Activated T-helper 1 cell treated with anti-CD3 and anti-CD28 coated beads, Interleukin-2, amount 50 U/mL, for 16 hours (primary cell): ENCODE data around the gene DENND4B.

Experiments
- DNase-seq, 2 donors: peaks; one replicate each; pipeline ENCODE4 v3.0.0-alpha.2; 2020; ENCODE audit warnings: low read depth in 1 of 2, low spot score in 1 of 2

Gene DENND4B

GRCh38 chr1:153973071-153973470 lies 26.6 kb upstream of the DENND4B start:
- DNase-seq, result no peak

- no peak for DNase-seq
Observed at GRCh38 chr1:153970346-153970745, 23.8 kb upstream of the DENND4B start.

GRCh38 chr1:153968972-153969371 lies 22.5 kb upstream of the DENND4B start:
- DNase-seq, result no peak

- no peak for DNase-seq
Observed at GRCh38 chr1:153968408-153968807, 21.9 kb upstream of the DENND4B start.

GRCh38 chr1:153968000-153968363 lies 21.5 kb upstream of the DENND4B start:
- DNase-seq, result no peak

- DNase-seq, result peak; percentile 62 to 74
Observed at GRCh38 chr1:153967107-153967999, 20.8 kb upstream of the DENND4B start, which contains the start of gene CREB3L4. TSS of gene CREB3L4 (plus strand) at chr1:153967902. CDS start at chr1:153968526, 624 bp downstream.

- no peak for DNase-seq
Observed at GRCh38 chr1:153963850-153964331, 17.4 kb upstream of the DENND4B start.

- peak; percentile 88 to 90 for DNase-seq
Observed at GRCh38 chr1:153963030-153963849, 16.7 kb upstream of the DENND4B start, which contains the start of gene SLC39A1. TSS of gene SLC39A1 (minus strand) at chr1:153963537. CDS start at chr1:153962715, 822 bp downstream.

- DNase-seq, result no peak
Observed at GRCh38 chr1:153962088-153963029, 15.8 kb upstream of the DENND4B start.

GRCh38 chr1:153961421-153961820 lies 14.9 kb upstream of the DENND4B start:
- DNase-seq, result no peak

- no peak for DNase-seq
Observed at GRCh38 chr1:153960206-153960605, 13.7 kb upstream of the DENND4B start.

- no peak for DNase-seq
Observed at GRCh38 chr1:153959454-153959853, 12.9 kb upstream of the DENND4B start.

- DNase-seq, result no peak
Observed at GRCh38 chr1:153958961-153959260, 12.4 kb upstream of the DENND4B start.

- DNase-seq, result peak; percentile 93 to 95
Observed at GRCh38 chr1:153958111-153958960, 11.8 kb upstream of the DENND4B start, which contains the start of gene CRTC2. TSS of gene CRTC2 (minus strand) at chr1:153958612. CDS start at chr1:153958497, 115 bp downstream.

GRCh38 chr1:153957744-153958110 lies 11.2 kb upstream of the DENND4B start:
- peak in 1 of 2 donors; percentile 14 for DNase-seq

- no peak for DNase-seq
Observed at GRCh38 chr1:153956997-153957715, 10.6 kb upstream of the DENND4B start.

GRCh38 chr1:153954826-153955225 lies 8.3 kb upstream of the DENND4B start:
- no peak for DNase-seq

- no peak for DNase-seq
Observed at GRCh38 chr1:153953859-153954365, 7.4 kb upstream of the DENND4B start.

- no peak for DNase-seq
Observed at GRCh38 chr1:153951801-153952200, 5.3 kb upstream of the DENND4B start.
